SH-SY5Y (cell line): ENCODE measurements around the gene SERINC1.

Source experiments
- GATA2 ChIP-seq: IDR thresholded peaks from 2 replicates; pipeline ENCODE4 v1.6.1; 2011; ENCODE audit warnings: mild to moderate bottlenecking, low read depth, low read length
- GATA3 ChIP-seq: IDR thresholded peaks from 2 replicates; pipeline ENCODE4 v1.6.1; 2011; ENCODE audit warnings: low read depth, mild to moderate bottlenecking, low read length, moderate library complexity

DNA sequence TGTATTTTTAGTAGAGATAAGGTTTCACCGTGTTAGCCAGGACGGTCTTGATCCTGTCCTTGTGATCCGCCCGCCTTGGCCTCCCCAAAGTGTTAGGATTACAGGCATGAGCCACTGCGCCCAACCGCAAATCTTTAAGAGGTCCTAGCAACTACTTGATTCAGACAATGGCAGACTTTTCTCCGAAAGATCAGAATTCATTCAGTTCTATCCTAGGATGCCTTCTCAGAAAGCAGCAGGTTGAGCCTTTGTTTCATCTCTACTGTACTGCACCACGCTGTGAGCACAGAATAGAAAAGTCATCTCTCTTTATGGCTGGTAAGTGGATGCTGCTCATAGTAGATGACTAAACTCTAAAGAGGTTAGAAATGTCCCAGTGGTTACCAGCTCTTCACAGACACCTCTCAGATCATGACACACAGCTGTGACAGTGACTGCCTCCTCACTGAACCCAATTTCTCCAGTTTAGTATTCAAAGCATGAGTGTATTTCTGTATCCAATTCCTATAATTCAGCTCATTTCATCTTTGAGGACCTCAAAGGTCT is 78.2 kb downstream of the SERINC1 start:
- TF ChIP-seq GATA3, result no peak
- TF ChIP-seq GATA2, result no peak
